GM12892 (cell line): ENCODE data around the gene TGFBR2.

Experiments used
- DNase-seq: peaks from one replicate; pipeline ENCODE4 v3.0.0; 2011; ENCODE audit not compliant: insufficient read length
- FAIRE-seq: peaks from 2 replicates; lab custom pipeline; 2011; peaks lifted over from hg19 to GRCh38; lab: Jason Lieb, UNC
- POLR2A ChIP-seq: IDR thresholded peaks from 2 replicates; pipeline ENCODE4 v1.6.1; 2011; ENCODE audit warnings: low read depth, low read length, control low read depth
- POLR2AphosphoS5 ChIP-seq: IDR thresholded peaks from 2 replicates; pipeline ENCODE4 v1.6.1; 2011; ENCODE audit warnings: low read depth, low read length, control low read depth
- TAF1 ChIP-seq: IDR thresholded peaks from 2 replicates; pipeline ENCODE4 v1.6.1; 2011; ENCODE audit warnings: low read depth, mild to moderate bottlenecking, control low read depth, low read length, borderline replicate concordance

Gene TGFBR2

DNA sequence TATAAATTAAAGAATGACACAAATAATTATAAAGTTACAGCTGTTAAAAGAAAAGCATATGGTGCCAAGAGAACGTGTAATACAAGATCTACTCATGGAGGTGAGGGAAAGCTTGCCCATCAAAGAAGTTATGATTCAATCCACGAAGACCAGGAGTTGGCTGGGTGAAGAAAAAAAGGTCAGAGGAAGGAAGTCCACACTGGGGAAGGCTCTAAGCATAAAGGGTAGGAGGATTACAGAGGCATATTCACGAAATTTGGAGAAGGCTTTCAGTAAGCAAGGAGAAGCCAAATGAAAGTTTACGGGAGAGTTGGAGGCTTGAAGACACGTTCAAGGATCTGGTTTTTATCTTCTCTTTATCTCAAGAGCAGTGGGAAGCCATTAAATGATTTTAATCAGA is 1.8 kb upstream of the TGFBR2 start:
- no peak for TF ChIP-seq TAF1
- TF ChIP-seq POLR2AphosphoS5, result no peak
- no peak for TF ChIP-seq POLR2A
- DNase-seq (no peak), FAIRE-seq (no peak)

DNA sequence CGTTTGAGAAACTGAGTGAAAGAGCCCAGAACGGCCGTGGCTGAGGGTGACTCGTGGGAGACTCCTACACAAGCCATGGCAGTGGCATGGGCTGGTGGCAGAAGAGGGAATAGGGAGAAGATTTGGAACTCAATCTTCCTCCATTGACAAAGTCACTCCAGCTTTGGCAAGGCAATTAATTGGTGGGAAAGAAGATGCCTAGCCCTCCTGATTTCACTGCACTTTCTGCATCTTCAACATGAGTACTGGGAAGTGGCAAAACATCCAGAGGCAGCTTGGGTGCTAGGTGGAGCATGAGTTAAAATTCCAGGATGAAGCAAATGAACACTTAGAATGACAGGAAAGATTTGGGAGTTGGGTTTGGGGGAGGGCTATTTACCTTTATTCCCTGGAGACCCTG is 1.4 kb upstream of the TGFBR2 start:
- DNase-seq (no peak), FAIRE-seq (no peak)
- TF ChIP-seq POLR2A, result no peak
- TF ChIP-seq TAF1, result no peak
- TF ChIP-seq POLR2AphosphoS5, result no peak

DNA sequence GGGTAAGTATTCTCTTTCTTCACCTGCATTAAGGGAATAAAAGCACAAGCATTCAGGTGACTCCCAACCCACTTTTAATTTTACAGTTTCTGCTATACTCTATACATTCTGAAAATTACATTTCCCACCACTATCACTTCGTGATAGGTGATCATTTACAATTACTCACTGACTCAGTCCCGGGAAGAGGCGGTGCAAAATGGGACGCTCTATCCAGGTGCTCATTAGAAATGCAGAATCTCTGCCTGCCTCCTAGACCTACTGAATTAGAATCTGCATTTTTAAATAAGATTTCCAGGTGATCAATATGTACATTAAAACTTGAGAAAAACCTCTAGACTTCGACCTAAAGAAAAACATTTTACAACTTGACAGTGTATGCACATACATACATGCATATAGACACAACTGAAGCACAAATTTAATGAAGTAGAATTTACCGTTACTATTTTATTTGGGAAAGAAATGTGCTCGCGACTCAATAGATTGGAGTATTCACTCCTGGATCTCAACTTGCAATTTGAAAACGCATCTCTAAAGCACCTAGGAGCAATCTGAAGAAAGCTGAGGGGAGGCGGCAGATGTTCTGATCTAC is 598 bp upstream of the TGFBR2 start:
- DNase-seq (no peak), FAIRE-seq (no peak)
- TF ChIP-seq POLR2A (no peak), TAF1 (no peak), POLR2AphosphoS5 (no peak)

DNA sequence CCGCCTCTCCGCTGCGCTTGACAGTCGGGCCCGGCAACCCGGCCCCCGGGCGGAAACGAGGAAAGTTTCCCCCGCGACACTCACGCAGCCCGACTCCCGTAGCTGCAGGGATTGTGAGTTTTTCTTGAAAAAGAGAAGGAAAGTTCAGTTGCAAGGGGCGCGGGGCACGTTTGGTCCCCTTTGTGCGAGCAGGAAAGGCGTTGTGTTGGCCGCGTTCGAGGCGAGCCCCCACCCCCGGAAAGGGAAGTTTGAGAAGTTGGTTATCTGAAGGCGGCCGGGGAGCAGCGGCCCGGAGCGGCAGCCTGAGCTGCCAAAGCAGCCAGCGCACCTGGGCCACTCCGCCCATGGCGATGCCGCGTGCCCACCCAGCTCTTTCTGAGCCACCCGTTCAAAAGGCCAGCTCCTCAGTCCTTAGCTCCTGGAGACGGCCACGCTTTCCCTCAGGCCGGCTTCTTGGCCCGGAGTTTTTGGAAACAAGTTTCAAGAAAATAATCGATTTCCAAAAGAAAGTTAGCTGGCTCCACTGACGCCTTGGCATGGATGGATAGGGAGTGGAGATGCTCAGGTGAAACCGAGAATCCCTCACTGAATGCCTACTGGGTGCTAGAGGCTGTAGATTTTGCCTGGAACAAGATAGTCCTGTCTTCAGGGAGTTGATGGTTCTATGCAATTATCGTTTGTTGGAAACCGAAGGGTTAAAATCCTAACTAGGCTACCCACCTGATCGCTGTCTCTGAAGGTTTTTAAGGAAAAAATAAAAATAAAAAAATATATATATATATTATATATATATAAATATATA is 832 bp downstream of the TGFBR2 start:
- no peak for TF ChIP-seq POLR2A
- TF ChIP-seq TAF1, result no peak
- TF ChIP-seq POLR2AphosphoS5, result no peak
- FAIRE-seq (peak; percentile 42), DNase-seq (peak; percentile 27)

DNA sequence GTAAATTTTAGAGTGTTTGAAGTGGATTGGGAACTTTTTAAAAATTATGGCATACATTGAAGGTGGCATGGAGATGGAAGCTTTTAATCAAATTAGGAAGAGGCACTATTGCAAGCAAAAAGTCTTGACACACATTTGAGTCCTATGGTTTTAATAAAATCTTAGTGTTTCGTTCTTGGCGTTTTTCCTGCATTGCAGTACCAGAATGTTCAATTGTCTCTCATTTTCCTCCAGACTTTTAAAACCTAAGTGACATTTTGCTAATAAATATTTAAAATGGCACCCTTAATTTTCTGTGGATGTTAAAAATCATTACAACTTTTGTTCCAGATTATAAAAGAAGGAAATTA is 2.2 kb downstream of the TGFBR2 start:
- DNase-seq, result no peak
- no peak for FAIRE-seq
- TF ChIP-seq POLR2AphosphoS5 (no peak), TAF1 (no peak), POLR2A (no peak)

DNA sequence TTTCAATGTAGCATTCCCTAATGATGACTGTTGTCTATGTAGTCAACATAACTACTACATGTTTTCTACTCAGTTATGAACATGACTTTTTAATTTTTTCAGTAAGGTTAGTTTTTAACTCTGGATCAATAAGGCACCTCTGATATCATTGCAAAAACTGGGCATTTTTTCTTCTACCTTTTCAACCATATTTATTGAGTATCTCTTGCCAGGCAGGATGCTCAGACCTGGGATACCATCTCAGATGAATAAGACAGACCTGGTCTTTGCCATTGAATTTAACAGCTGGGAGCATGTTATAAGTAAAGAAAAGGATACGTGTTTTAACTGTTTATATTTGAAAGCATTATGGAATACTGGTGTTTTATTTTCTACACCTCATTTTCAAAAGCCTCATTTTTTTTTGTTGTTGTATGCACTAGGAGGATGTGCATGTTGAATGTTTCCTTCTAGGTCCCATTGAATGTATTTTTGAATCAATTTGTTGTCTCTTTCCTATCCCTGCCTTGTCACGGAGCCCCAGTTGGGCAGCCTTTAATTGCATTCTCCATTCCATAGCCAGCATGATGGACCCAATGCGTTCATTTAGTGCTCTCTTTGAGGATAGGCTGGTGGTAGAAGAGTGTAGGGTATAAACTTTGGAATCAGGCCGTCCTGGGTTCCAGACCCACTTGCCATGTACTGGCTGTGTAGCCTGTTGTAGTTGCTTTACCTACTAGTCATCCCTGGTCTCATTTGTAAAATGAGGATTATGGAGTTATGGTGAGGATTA is 3.7 kb downstream of the TGFBR2 start:
- DNase-seq (no peak), FAIRE-seq (no peak)
- TF ChIP-seq POLR2AphosphoS5, result no peak
- TF ChIP-seq TAF1, result no peak
- no peak for TF ChIP-seq POLR2A

DNA sequence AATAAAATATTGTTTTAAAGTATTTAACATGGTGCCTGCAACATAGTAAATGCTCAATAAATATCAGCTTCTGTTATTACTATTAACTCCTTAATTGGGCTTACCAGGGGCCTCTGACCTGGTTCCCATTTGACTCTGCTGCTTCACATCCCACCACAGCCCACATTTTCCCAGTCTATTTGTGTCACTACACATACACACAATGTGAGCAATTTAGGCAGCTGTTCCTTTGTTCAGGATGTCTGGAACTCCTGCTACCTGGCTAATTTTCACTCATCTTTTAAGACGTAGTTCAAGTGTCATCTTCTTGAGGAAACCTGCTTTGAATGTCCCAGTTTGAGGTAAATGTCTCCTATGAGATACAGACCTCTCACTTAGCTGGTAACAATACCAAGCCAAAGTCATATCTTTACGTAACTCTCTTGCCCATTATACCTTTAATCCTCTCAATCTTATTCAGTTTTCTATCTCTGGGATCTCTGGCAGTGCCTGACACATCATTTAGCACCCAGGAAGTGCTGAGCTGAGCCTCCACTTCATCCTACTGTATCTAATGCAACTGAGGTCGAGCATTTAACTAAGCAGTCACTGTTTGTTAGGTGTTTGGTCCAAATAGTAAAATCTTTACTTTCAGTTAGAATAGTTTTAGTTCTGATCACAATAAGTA is 4.4 kb downstream of the TGFBR2 start:
- FAIRE-seq, result no peak

DNA sequence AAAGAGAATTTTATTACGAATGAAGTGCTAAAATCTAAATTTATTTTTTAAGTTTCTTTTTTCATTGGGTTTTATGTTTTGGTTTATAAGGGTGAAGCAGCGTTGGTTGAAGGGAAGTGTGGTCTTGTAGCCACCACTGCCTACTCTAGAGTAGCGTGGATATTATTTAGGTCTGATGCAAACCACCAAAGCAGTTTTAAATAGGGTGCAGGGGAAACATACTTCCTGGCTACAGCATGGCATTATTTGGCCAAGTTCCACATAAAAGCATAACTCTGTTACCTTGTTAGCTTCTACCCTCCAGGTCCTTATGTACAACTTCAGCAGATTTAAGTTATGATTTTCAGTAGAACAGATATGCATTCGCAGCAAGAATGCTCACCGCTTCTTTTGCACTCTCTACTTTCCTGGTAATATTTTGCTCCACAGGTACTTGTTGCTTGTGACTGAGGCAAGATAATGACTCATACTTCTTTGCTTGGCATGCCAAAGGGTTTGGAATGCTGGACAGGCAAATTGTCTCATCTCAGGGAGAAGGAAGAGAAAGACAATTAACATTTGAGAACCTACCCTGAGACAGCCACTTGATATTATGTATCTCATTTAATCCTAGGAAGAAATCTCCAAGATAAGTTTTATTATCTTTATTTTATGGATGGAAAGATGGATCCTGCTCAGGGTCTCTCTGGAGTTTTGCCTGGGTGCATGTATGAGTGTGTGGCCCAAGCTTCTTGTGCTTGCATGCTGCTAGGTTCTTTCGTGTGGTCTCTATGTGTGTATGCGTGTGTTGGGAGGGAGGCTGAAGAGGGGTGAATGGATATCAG is 5.4 kb downstream of the TGFBR2 start:
- FAIRE-seq, result no peak
- no peak for DNase-seq
- TF ChIP-seq POLR2AphosphoS5 (no peak), TAF1 (no peak), POLR2A (no peak)

More for the DNA sequence above, 4.4 kb downstream of the TGFBR2 start:
- no peak for TF ChIP-seq POLR2AphosphoS5
- no peak for DNase-seq

DNA sequence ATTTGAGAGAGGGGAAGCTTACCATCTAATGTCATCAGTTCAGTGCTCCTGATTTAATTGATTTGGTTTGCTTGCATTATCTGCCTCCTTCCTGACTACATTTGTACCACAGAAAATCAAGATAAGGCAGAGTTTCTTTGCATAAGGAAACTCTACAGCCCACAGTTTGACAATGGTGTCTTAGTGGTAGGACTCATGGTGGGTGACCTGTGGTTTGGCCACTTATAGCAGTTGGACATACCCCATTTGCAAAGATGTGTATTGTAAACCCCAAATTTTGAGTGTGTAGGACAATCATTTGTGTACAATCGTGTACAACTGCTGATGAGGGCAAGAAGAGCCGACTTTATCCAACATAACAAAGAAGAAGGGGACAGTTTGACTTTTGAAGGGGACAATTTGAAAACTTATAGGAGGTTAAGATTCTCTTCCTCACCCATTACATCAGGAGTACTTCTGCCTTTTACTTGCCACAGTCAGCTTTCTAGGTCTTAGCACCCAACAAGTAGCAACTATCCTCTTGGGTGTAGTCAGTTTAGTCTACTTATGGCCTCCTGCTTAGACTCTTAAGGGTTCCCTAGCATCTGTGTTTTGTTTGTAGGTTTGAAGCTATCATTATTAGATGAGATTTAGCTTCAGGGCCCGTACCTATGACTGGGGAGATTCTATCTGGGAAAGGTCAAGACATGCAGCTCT is 6.2 kb downstream of the TGFBR2 start:
- DNase-seq (no peak), FAIRE-seq (peak; percentile 5)
- TF ChIP-seq TAF1, result no peak
- TF ChIP-seq POLR2AphosphoS5, result no peak
- TF ChIP-seq POLR2A, result no peak

DNA sequence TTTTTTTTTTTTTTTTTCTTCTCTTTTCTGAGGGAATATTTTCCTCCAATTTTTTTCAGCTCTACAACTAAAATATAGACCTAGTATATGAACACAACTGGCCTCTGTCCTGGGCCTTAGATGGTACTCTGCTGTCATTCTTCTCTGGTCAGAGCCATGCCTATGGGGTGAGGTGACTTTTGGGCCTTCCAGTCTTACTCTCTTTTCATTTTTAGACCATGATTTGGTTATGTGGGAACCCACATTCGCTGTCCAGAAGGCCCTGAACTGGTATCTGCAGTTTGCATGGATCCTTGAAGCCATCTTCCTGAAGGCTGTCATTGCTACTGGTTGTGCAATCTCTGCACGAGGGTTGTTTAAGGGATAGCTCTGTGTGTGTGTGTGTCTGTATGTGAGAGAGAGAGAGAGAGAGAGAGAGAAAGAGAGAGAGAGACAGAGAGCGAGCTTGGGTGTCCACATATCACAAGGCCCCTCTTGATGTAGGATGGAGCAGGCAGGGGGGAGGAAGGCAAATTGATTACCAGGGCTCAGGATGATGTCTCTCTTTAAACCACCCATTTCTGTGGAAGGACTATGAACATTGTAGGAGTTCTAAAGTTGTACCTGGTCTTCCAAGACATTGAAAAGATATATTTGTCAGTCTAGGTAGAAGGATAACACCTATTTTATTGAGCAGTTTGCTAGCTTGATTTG is 6.9 kb downstream of the TGFBR2 start:
- no peak for FAIRE-seq
- DNase-seq, result no peak
- no peak for TF ChIP-seq POLR2AphosphoS5
- TF ChIP-seq TAF1, result no peak
- no peak for TF ChIP-seq POLR2A
